ENCODE data around the gene PIGW. TPM values are rescaled to one million over a fixed set of nuclear protein-coding genes. Genes with fewer than 3 reads are reported as not detected.
A peak's percentile ranks its signal among the peaks of the same experiment; 100 is the strongest.

The PIGW gene
- total RNA-seq, 1 experiment from 2014 or later = 12.6 TPM

GRCh38 chr17:36544307-36545076, 9.7 kb downstream of the PIGW start, which contains the start of gene GGNBP2:
Gene GGNBP2 (plus strand): TSS chr17:36544919. CDS start chr17:36545725, 806 bp downstream.
- peak; percentile 92 for DNase-seq (ENCODE audit: extremely low read depth, low read depth)

- no peak for DNase-seq (ENCODE audit: extremely low read depth, low read depth)
Measured at GRCh38 chr17:36545077-36545464, 10.3 kb downstream of the PIGW start.

GRCh38 chr17:36545465-36546417, 11.0 kb downstream of the PIGW start:
- peak; percentile 97 for DNase-seq (ENCODE audit: extremely low read depth, low read depth)

- DNase-seq (ENCODE audit: extremely low read depth, low read depth) = no peak
Measured at GRCh38 chr17:36546418-36547093, 11.8 kb downstream of the PIGW start.

GRCh38 chr17:36547776-36548175, 13.0 kb downstream of the PIGW start:
- DNase-seq (ENCODE audit: extremely low read depth, low read depth) = no peak

DNA sequence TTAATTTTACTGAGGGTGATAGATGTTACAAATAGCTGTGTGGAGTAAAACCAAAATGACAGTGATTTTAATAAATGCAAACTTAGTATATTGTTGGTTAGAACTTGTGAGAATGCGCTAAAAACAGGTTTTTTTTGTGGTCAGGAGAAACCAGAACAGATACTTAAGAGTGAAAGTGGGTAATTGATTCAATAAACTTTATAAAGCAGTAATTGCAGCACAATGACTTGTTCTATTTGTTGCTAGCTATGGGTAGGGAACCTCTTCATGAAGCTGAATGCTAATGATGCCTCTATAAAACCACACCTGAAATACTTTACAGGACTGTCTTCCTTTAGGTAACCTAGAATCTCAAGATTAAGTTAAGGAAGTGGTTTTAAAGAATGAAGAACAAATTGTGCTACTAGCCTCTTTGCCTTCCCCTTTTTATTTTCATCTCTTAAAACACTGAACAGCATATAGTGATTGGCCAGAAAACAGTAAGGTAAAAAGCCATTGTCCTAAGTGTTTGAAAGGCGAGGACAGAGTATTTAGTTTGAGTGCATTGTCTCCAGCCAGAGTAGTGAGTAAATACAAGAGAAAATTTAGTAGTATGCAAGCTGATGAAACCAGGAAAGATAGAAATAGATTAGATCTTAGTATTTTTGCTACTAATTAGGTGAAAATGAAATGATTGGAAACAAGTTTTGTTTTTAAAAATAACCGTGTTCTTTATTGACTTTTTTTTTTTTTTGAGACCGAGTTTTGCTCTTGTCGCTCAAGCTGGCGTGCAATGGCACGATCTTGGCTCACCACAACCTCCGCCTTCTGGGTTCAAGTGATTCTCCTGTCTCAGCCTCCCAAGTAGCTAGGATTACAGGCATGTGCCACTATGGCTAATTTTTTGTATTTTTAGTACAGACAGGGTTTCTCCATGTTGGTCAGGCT, 16.0 kb downstream of the PIGW start:
- DNase-seq (ENCODE audit: extremely low read depth, low read depth) = no peak

GRCh38 chr17:36553459-36553858, 18.7 kb downstream of the PIGW start:
- DNase-seq (ENCODE audit: extremely low read depth, low read depth) = no peak

GRCh38 chr17:36566081-36566480, 31.3 kb downstream of the PIGW start:
- no peak for DNase-seq (ENCODE audit: extremely low read depth, low read depth)

DNA sequence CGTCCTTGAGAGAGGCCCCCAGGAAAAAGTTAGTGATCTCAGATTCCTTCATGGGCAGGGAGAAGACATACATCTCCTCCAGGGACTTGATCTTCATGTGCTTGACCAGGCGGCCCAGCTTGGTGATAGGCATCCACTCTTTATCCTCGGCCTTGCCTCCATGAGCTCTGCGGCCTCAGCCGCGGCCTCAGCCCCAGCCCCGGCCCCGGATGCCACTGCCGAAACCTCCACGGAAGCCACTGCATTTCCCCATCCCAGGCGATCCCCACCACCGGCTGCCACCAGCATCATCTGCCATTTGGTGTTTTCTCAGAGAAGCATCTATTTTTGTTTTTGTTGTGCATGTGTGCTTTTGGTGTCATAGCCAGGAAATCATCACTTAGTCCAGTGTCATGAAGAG, 40.2 kb downstream of the PIGW start:
- no peak for DNase-seq (ENCODE audit: extremely low read depth, low read depth)

GRCh38 chr17:36576793-36577192, 42.0 kb downstream of the PIGW start:
- DNase-seq (ENCODE audit: extremely low read depth, low read depth) = no peak

- DNase-seq (ENCODE audit: extremely low read depth, low read depth) = no peak
Measured at GRCh38 chr17:36578671-36579070, 43.9 kb downstream of the PIGW start.

DNA sequence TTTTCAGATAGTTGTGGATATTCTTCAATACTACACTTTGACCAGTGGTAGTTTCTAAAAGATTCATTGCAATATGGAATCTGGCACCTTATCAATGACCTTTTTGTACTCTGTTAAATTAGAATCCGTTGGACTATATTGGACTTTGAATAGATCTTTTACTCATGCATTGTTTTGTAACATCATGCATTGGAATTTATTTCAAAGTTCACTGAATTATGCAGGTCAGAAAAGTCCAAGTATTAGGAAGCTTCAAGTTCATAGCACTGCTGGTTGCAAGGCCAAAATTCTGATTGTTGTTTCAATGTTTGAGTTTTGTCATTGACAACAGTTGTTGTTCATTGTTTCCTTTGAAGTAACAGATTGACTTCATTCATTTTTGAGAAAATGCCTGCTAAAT, 49.0 kb downstream of the PIGW start:
- no peak for DNase-seq (ENCODE audit: extremely low read depth, low read depth)

- no peak for DNase-seq (ENCODE audit: extremely low read depth, low read depth)
Measured at GRCh38 chr17:36586138-36586537, 51.4 kb downstream of the PIGW start.

Small RNAs within 50 kb of the gene (small RNA-seq; reads per million reads assigned to genes)
- gene RNA5SP439 = 0 reads per million in 2 experiments

Other genes with a start within 250 kb of the PIGW start
- not detected in 2 replicates for gene TBC1D3G, start 211.1 kb upstream of the PIGW start, total RNA-seq (2014; rRNA removed; shearing (Covaris generic))
- gene TBC1D3H, start 146.6 kb upstream of the PIGW start, total RNA-seq (2014; rRNA removed; shearing (Covaris generic)) = not detected in 2 replicates
- 56.7 and 63.8 TPM in 2 replicates for gene ZNHIT3, start 48.3 kb upstream of the PIGW start, total RNA-seq (2014; rRNA removed; shearing (Covaris generic))
- 64.9 and 68.0 TPM in 2 replicates for gene MYO19, start 119 bp upstream of the PIGW start, total RNA-seq (2014; rRNA removed; shearing (Covaris generic))
- 51.5 and 59.2 TPM in 2 replicates for gene GGNBP2, start 9.9 kb downstream of the PIGW start, total RNA-seq (2014; rRNA removed; shearing (Covaris generic))
- 10.0 and 11.3 TPM in 2 replicates for gene DHRS11, start 56.9 kb downstream of the PIGW start, total RNA-seq (2014; rRNA removed; shearing (Covaris generic))
- 8.2 and 9.1 TPM in 2 replicates for gene MRM1, start 66.6 kb downstream of the PIGW start, total RNA-seq (2014; rRNA removed; shearing (Covaris generic))